ENCODE measurements around the gene KCNN1. TPM values are rescaled to one million over a fixed set of nuclear protein-coding genes. Genes with fewer than 3 reads are reported as not detected.

The KCNN1 gene
- total and polyA plus RNA-seq, 9 of the 15 experiments (the other 6 are each of a cell fraction or from before 2014, with no cell fraction given) = 0.01 to 6.2 (median 0.72) TPM

- TF ChIP-seq BCLAF1 (IDR thresholded peaks at IDR 0.05; ENCODE audit: borderline replicate concordance in 1 of 2, control insufficient read depth in 1 of 2, low read depth in 2 of 2, low read length in 1 of 2) = no peak
- no peak for TF ChIP-seq ZNF3 (CRISPR knock-in tag; IDR thresholded peaks at IDR 0.05)
- no peak for TF ChIP-seq LEF1 (IDR thresholded peaks at IDR 0.05)
- no peak for TF ChIP-seq MAZ (CRISPR knock-in tag; conservative IDR thresholded peaks at IDR 0.05 in 1 of 2, IDR thresholded peaks at IDR 0.05 in 1 of 2)
- peak; percentile 16 for TF ChIP-seq SMAD1 (IDR thresholded peaks at IDR 0.05; ENCODE audit: low read depth, low read length, partially characterized antibody)
- 0 out of 2 replicates have a peak, but pooled peaks have one; percentile 10 for TF ChIP-seq SMARCA5 (IDR thresholded peaks at IDR 0.05)
- TF ChIP-seq DNMT1 (IDR thresholded peaks at IDR 0.05) = no peak
- TF ChIP-seq JUND (IDR thresholded peaks at IDR 0.05; ENCODE audit: borderline replicate concordance, low read depth, low read length) = peak; percentile 81
- TF ChIP-seq JUND (tag; IDR thresholded peaks at IDR 0.05; ENCODE audit: borderline replicate concordance, low read depth, low read length) = peak; percentile 56; the same call in 1 of the 3 replicates
- TF ChIP-seq MAX (CRISPR knock-in tag; IDR thresholded peaks at IDR 0.05) = peak; percentile 43; the same call in 1 of the 2 replicates
- TF ChIP-seq SOX6 (IDR thresholded peaks at IDR 0.05) = no peak
These were observed 54.3 kb downstream of the KCNN1 start (continued) for GRCh38 chr19:18021121-18021755.

All from K562 (cell line).